ENCODE data around the gene ZNF576. TPM values are rescaled to one million over a fixed set of nuclear protein-coding genes. Genes with fewer than 3 reads are reported as not detected.

The ZNF576 gene
- total RNA-seq, 1 donor from 2014 or later = 15.0 TPM

- peaks cover 5% of the 10 kb centered on the region for H3K27me3 Mint-ChIP-seq (ENCODE audit: unreplicated experiment)
- no peak for DNase-seq
- H3K9me3 Mint-ChIP-seq (ENCODE audit: unreplicated experiment) = peaks cover 6% of the 10 kb centered on the region
- peak overlapping the region; percentile 66 for H3K27ac Mint-ChIP-seq (ENCODE audit: unreplicated experiment)
- no peak overlapping the region for H3K4me3 Mint-ChIP-seq (ENCODE audit: unreplicated experiment)
- H3K4me1 Mint-ChIP-seq (ENCODE audit: low read depth, unreplicated experiment) = peaks cover 23% of the 10 kb centered on the region
- no peak for TF ChIP-seq CTCF (IDR thresholded peaks at IDR 0.05; ENCODE audit: partially characterized antibody, unreplicated experiment)
- H3K36me3 Mint-ChIP-seq (ENCODE audit: unreplicated experiment) = peaks cover 6% of the 10 kb centered on the region
Measured at GRCh38 chr19:43552616-43553015, 43.8 kb upstream of the ZNF576 start.

GRCh38 chr19:43553656-43554055 lies 42.7 kb upstream of the ZNF576 start:
- Mint-ChIP-seq H3K36me3 (ENCODE audit: unreplicated experiment) (peaks cover 6% of the 10 kb centered on the region), H3K4me1 (ENCODE audit: low read depth, unreplicated experiment) (peaks cover 21% of the 10 kb centered on the region), H3K27ac (ENCODE audit: unreplicated experiment) (peak overlapping the region; percentile 66), H3K27me3 (ENCODE audit: unreplicated experiment) (peaks cover 5% of the 10 kb centered on the region), H3K9me3 (ENCODE audit: unreplicated experiment) (peaks cover 3% of the 10 kb centered on the region), H3K4me3 (ENCODE audit: unreplicated experiment) (no peak overlapping the region)
- no peak for TF ChIP-seq CTCF (IDR thresholded peaks at IDR 0.05; ENCODE audit: partially characterized antibody, unreplicated experiment)
- no peak for DNase-seq

DNA sequence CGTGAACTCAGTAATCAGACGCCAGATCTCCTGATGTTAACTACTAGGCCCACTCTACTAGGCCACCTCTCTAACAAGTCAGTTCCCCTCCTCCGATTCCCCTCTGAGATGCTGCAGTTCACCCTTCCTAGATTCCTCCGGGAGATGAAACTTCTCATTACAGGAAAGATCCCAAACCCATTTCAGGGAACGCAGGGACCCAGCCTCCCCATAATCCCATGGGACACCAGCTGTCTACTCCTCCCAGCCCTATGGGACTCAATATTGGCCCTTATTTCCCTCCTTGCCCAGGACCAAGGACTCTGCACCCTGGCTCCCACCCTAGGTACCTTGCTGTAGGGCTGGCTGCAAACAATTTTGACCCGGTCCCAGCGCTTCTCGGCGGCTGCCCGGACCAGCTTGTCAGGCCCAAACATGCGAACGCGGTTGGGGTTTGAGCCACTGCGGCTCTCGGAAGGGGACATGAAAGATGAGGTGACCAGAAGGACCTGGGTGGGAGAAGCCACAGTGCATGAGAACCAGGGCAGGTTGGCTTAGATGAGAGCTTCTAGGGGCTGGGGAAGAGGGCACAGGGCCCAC lies 42.0 kb upstream of the ZNF576 start:
- peaks cover 7% of the 10 kb centered on the region for H3K36me3 Mint-ChIP-seq (ENCODE audit: unreplicated experiment)

GRCh38 chr19:43555185-43555770 lies 41.1 kb upstream of the ZNF576 start:
- Mint-ChIP-seq H3K4me3 (ENCODE audit: unreplicated experiment) (peak overlapping the region; percentile 73), H3K9me3 (ENCODE audit: unreplicated experiment) (no peaks in the 10 kb centered on the region), H3K36me3 (ENCODE audit: unreplicated experiment) (peaks cover 10% of the 10 kb centered on the region), H3K4me1 (ENCODE audit: low read depth, unreplicated experiment) (peaks cover 17% of the 10 kb centered on the region), H3K27me3 (ENCODE audit: unreplicated experiment) (peaks cover 5% of the 10 kb centered on the region), H3K27ac (ENCODE audit: unreplicated experiment) (peak overlapping the region; percentile 80)
- peak; percentile 89 for DNase-seq
- TF ChIP-seq CTCF (IDR thresholded peaks at IDR 0.05; ENCODE audit: partially characterized antibody, unreplicated experiment) = peak; percentile 71

More for the DNA sequence above, 42.0 kb upstream of the ZNF576 start:
- Mint-ChIP-seq H3K27ac (ENCODE audit: unreplicated experiment) (peak overlapping the region; percentile 80), H3K9me3 (ENCODE audit: unreplicated experiment) (peaks cover 3% of the 10 kb centered on the region), H3K4me3 (ENCODE audit: unreplicated experiment) (peak overlapping the region; percentile 19), H3K4me1 (ENCODE audit: low read depth, unreplicated experiment) (peaks cover 21% of the 10 kb centered on the region), H3K27me3 (ENCODE audit: unreplicated experiment) (peaks cover 5% of the 10 kb centered on the region)
- no peak for DNase-seq
- no peak for TF ChIP-seq CTCF (IDR thresholded peaks at IDR 0.05; ENCODE audit: partially characterized antibody, unreplicated experiment)

DNA sequence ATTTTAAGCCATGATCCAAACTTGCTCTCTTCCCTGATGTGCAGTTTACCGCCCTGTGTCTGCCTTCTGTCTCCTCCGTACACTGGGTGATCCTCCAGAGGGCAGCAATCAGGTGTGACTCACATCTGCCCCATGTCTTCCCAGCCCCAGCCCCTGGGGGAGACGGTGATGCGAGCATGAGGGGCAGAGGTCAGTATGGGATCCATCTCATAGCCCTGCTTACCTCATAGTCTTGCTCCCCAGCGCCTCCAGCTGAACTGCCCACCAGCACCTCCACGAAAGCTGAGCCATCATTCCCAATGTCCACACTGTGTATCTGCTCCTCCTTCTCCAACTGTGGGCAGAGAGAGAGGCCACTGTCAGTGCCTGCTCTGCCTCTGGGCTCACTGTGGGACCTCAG lies 35.7 kb upstream of the ZNF576 start:
- no peak for TF ChIP-seq CTCF (IDR thresholded peaks at IDR 0.05; ENCODE audit: partially characterized antibody, unreplicated experiment)
- Mint-ChIP-seq H3K4me3 (ENCODE audit: unreplicated experiment) (no peak overlapping the region), H3K36me3 (ENCODE audit: unreplicated experiment) (peaks cover 4% of the 10 kb centered on the region), H3K27ac (ENCODE audit: unreplicated experiment) (peak overlapping the region; percentile 43), H3K27me3 (ENCODE audit: unreplicated experiment) (no peaks in the 10 kb centered on the region), H3K4me1 (ENCODE audit: low read depth, unreplicated experiment) (peaks cover 14% of the 10 kb centered on the region), H3K9me3 (ENCODE audit: unreplicated experiment) (no peaks in the 10 kb centered on the region)
- peak; percentile 39 for DNase-seq
